ENCODE data around the gene MVD. TPM values are rescaled to one million over a fixed set of nuclear protein-coding genes. Genes with fewer than 3 reads are reported as not detected.

MVD gene
- total and polyA plus RNA-seq, 3 experiments from 2014 or later = 25.6 to 59.7 (median 58.0) TPM

GRCh38 chr16:88685156-88686061 is 22.5 kb upstream of the MVD start:
- H3K36me3 Mint-ChIP-seq = peaks cover 0 to 12% (median 0%) of the 10 kb centered on the region in 3 donors
- H3K27ac ChIP-seq (ENCODE audit: low read depth, low read length) = peak overlapping the region; percentile 70
- H3K4me1 ChIP-seq (ENCODE audit: insufficient read depth, low read length) = peaks cover 60% of the 10 kb centered on the region
- no peaks in the 10 kb centered on the region for H3K9me3 Mint-ChIP-seq
- H3K4me3 ChIP-seq (ENCODE audit: low read length) = peak overlapping the region; percentile 81
- no peaks in the 10 kb centered on the region for H3K27me3 ChIP-seq (ENCODE audit: insufficient read depth, low read length, poor library complexity, severe bottlenecking)
- no peaks in the 10 kb centered on the region for H3K9me3 ChIP-seq (ENCODE audit: low read length)
- H3K27me3 Mint-ChIP-seq = no peaks in the 10 kb centered on the region
- POLR2A ChIA-PET = interaction anchor here (0.6 to 1.1 kb wide), 3 partner anchors 18 to 22 kb away, joined by 3 read pairs; no protein-coding TSS in a partner anchor
- H3K4me1 Mint-ChIP-seq = peaks cover 30 to 68% (median 32%) of the 10 kb centered on the region in 3 donors
- H3K36me3 ChIP-seq (ENCODE audit: insufficient read depth, low read length) = peaks cover 6% of the 10 kb centered on the region
- peak in 4 of 5 donors; percentile 45 to 76 (median 56) for DNase-seq
- peak overlapping the region; percentile 80 to 94 (median 84) for H3K4me3 Mint-ChIP-seq
- CTCF ChIA-PET = interaction anchor here (0.8 to 2.2 kb wide), 16 partner anchors 10 to 172 kb away, joined by 3 to 26 read pairs (median 4); partner anchors contain the start of genes MVD and TRAPPC2L
- H3K27ac Mint-ChIP-seq = peak overlapping the region; percentile 31 to 98 (median 75)

DNA sequence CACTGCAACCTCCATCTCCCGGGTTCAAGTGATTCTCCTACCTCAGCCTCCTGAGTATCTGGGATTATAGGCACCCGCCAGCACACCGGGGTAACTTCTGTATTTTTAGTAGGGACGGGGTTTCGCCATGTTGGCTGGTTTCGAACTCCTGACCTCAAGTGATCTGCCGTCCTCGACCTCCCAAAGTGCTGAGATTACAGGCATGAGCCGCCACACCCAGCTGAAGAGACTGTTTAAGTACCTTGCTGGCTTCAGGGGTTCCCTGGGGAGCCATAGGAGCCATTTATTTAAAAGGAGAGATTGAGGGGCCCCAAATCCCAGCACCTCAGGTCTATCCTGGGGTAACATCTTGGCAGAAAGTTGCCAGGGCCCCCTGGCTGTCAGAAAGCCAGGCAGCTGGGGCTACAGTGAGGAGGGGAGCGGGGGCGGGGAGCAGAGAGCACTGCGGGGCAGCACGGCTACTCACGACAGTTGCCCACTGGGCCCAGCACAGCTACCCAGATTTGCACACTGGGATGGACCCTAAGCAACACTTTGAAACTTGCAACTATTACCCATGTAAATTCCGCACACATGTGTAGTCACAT is 21.8 kb upstream of the MVD start:
- Mint-ChIP-seq H3K9me3 (no peaks in the 10 kb centered on the region), H3K4me1 (peaks cover 28 to 67% (median 29%) of the 10 kb centered on the region in 3 donors)
- CTCF ChIA-PET = interaction anchor here (0.8 to 2.2 kb wide), 15 partner anchors 11 to 173 kb away, joined by 3 to 26 read pairs (median 4); partner anchors contain the start of genes MVD and TRAPPC2L

GRCh38 chr16:88681709-88682451 is 19.0 kb upstream of the MVD start:
- Mint-ChIP-seq H3K27ac (peak overlapping the region; percentile 88 to 98 (median 94)), H3K36me3 (peaks cover 0 to 38% (median 0%) of the 10 kb centered on the region in 3 donors), H3K4me3 (peak overlapping the region; percentile 76 to 88 (median 82)), H3K27me3 (no peaks in the 10 kb centered on the region), H3K9me3 (no peaks in the 10 kb centered on the region), H3K4me1 (peaks cover 28 to 46% (median 29%) of the 10 kb centered on the region in 3 donors)
- Histone ChIP-seq H3K9me3 (ENCODE audit: low read length) (no peaks in the 10 kb centered on the region), H3K4me3 (ENCODE audit: low read length) (peak overlapping the region; percentile 26), H3K27me3 (ENCODE audit: insufficient read depth, low read length, poor library complexity, severe bottlenecking) (no peaks in the 10 kb centered on the region), H3K27ac (ENCODE audit: low read depth, low read length) (no peak overlapping the region), H3K36me3 (ENCODE audit: insufficient read depth, low read length) (peaks cover 21% of the 10 kb centered on the region), H3K4me1 (ENCODE audit: insufficient read depth, low read length) (peaks cover 49% of the 10 kb centered on the region)
- ChIA-PET POLR2A (interaction anchor here (0.6 to 2.2 kb wide), 3 partner anchors 21 to 62 kb away, joined by 3 to 6 read pairs (median 3); no protein-coding TSS in a partner anchor), CTCF (interaction anchor here (1.5 to 3.4 kb wide), 4 partner anchors 19 to 27 kb away, joined by 3 to 29 read pairs (median 4); no protein-coding TSS in a partner anchor)
- peak in 3 of 5 donors; percentile 47 to 73 (median 71) for DNase-seq

More for the DNA sequence above, 21.8 kb upstream of the MVD start:
- H3K4me3 Mint-ChIP-seq = peak overlapping the region; percentile 80 to 94 (median 84)
- no peak for DNase-seq
- H3K27me3 ChIP-seq (ENCODE audit: insufficient read depth, low read length, poor library complexity, severe bottlenecking) = no peaks in the 10 kb centered on the region
- no peaks in the 10 kb centered on the region for H3K9me3 ChIP-seq (ENCODE audit: low read length)
- no peaks in the 10 kb centered on the region for H3K27me3 Mint-ChIP-seq
- peaks cover 0 to 16% (median 0%) of the 10 kb centered on the region in 3 donors for H3K36me3 Mint-ChIP-seq
- H3K4me1 ChIP-seq (ENCODE audit: insufficient read depth, low read length) = peaks cover 54% of the 10 kb centered on the region
- H3K4me3 ChIP-seq (ENCODE audit: low read length) = peak overlapping the region; percentile 81
- H3K27ac Mint-ChIP-seq = peak overlapping the region in 7 of 8 donors; percentile 12 to 98 (median 76)
- POLR2A ChIA-PET = interaction anchor here (0.6 kb wide), 1 partner anchor 23 kb away, joined by 3 read pairs; no protein-coding TSS in a partner anchor
- H3K27ac ChIP-seq (ENCODE audit: low read depth, low read length) = no peak overlapping the region
- peaks cover 7% of the 10 kb centered on the region for H3K36me3 ChIP-seq (ENCODE audit: insufficient read depth, low read length)

GRCh38 chr16:88681084-88681680 is 18.3 kb upstream of the MVD start:
- Mint-ChIP-seq H3K4me1 (peaks cover 28 to 46% (median 29%) of the 10 kb centered on the region in 3 donors), H3K27ac (peak overlapping the region; percentile 88 to 98 (median 94)), H3K9me3 (no peaks in the 10 kb centered on the region), H3K27me3 (no peaks in the 10 kb centered on the region), H3K4me3 (peak overlapping the region; percentile 76 to 88 (median 82)), H3K36me3 (peaks cover 0 to 43% (median 0%) of the 10 kb centered on the region in 3 donors)
- Histone ChIP-seq H3K4me3 (ENCODE audit: low read length) (peak overlapping the region; percentile 26), H3K4me1 (ENCODE audit: insufficient read depth, low read length) (peaks cover 45% of the 10 kb centered on the region), H3K36me3 (ENCODE audit: insufficient read depth, low read length) (peaks cover 21% of the 10 kb centered on the region), H3K9me3 (ENCODE audit: low read length) (no peaks in the 10 kb centered on the region), H3K27me3 (ENCODE audit: insufficient read depth, low read length, poor library complexity, severe bottlenecking) (no peaks in the 10 kb centered on the region), H3K27ac (ENCODE audit: low read depth, low read length) (no peak overlapping the region)
- ChIA-PET POLR2A (interaction anchor here (0.6 to 2.2 kb wide), 4 partner anchors 21 to 61 kb away, joined by 3 to 6 read pairs (median 4); no protein-coding TSS in a partner anchor), CTCF (interaction anchor here (1.5 to 3.4 kb wide), 4 partner anchors 20 to 28 kb away, joined by 3 to 29 read pairs (median 4); no protein-coding TSS in a partner anchor)
- DNase-seq = peak in 4 of 5 donors; percentile 44 to 71 (median 52)

- Mint-ChIP-seq H3K4me1 (peaks cover 28 to 46% (median 29%) of the 10 kb centered on the region in 3 donors), H3K27me3 (no peaks in the 10 kb centered on the region), H3K9me3 (no peaks in the 10 kb centered on the region), H3K36me3 (peaks cover 0 to 45% (median 0%) of the 10 kb centered on the region in 3 donors), H3K27ac (peak overlapping the region; percentile 54 to 98 (median 92)), H3K4me3 (peak overlapping the region in 5 of 7 donors; percentile 76 to 88 (median 82))
- Histone ChIP-seq H3K9me3 (ENCODE audit: low read length) (no peaks in the 10 kb centered on the region), H3K27me3 (ENCODE audit: insufficient read depth, low read length, poor library complexity, severe bottlenecking) (no peaks in the 10 kb centered on the region), H3K27ac (ENCODE audit: low read depth, low read length) (no peak overlapping the region), H3K36me3 (ENCODE audit: insufficient read depth, low read length) (peaks cover 21% of the 10 kb centered on the region), H3K4me1 (ENCODE audit: insufficient read depth, low read length) (peaks cover 43% of the 10 kb centered on the region), H3K4me3 (ENCODE audit: low read length) (no peak overlapping the region)
- ChIA-PET CTCF (interaction anchor here (0.7 to 3.4 kb wide), 7 partner anchors 17 to 730 kb away, joined by 3 to 29 read pairs (median 3); no protein-coding TSS in a partner anchor), POLR2A (interaction anchor here (0.6 to 2.2 kb wide), 6 partner anchors 25 to 60 kb away, joined by 3 to 9 read pairs (median 6); no protein-coding TSS in a partner anchor)
- no peak for DNase-seq
Measured at GRCh38 chr16:88680554-88681083, 17.7 kb upstream of the MVD start.

DNA sequence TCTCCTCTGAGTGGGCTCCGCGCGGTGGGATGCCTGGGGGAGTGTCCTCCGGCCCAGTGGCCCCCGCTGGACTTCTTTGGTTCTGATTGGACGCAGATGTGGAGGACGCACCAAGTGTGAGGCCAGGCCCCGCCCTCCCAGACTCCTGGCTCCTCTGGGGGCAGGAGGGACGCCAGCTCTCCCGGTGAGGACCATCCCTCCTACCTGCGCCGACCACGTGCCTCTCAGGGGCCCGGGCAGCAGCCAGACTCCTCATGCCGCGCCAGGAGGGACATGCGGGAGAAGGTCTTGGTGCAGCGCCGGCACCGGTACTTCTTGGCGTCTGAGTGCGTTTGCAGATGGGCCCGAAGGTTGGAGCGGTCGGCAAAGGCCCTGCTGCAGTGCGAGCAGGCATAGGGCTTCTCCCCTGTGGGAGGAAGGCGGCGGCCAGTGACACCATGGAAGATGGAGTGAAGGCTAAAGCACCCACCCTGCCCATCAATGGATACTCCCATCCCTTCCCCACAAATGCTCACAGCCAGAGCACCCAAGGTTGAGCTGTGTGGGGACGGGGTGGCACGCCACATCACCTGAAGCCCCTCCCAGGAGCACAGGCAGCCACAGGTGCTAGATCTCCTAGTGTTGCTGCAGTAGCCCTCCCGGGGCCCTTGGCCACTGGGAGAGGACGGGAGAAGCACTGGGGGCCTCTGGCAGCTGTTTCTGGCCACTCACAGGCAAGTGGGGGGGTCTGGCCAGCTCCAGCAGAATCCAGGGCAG is 15.5 kb upstream of the MVD start:
- ChIA-PET POLR2A (no interaction called here), CTCF (interaction anchor here (1.4 kb wide), 1 partner anchor 59 kb away, joined by 3 read pairs; no protein-coding TSS in a partner anchor)
- no peak overlapping the region for H3K4me3 ChIP-seq (ENCODE audit: low read length)
- Mint-ChIP-seq H3K4me3 (peak overlapping the region in 1 of 7 donors; percentile 54), H3K4me1 (peaks cover 17 to 26% (median 20%) of the 10 kb centered on the region in 3 donors), H3K27me3 (no peaks in the 10 kb centered on the region), H3K27ac (no peak overlapping the region), H3K9me3 (no peaks in the 10 kb centered on the region), H3K36me3 (peaks cover 0 to 52% (median 0%) of the 10 kb centered on the region in 3 donors)
- H3K27ac ChIP-seq (ENCODE audit: low read depth, low read length) = no peak overlapping the region
- H3K4me1 ChIP-seq (ENCODE audit: insufficient read depth, low read length) = peaks cover 22% of the 10 kb centered on the region
- no peaks in the 10 kb centered on the region for H3K9me3 ChIP-seq (ENCODE audit: low read length)
- H3K27me3 ChIP-seq (ENCODE audit: insufficient read depth, low read length, poor library complexity, severe bottlenecking) = no peaks in the 10 kb centered on the region
- H3K36me3 ChIP-seq (ENCODE audit: insufficient read depth, low read length) = peaks cover 21% of the 10 kb centered on the region
- DNase-seq = no peak
